Measurements from ENCODE around the gene LILRA5. TPM values are rescaled to one million over a fixed set of nuclear protein-coding genes. Genes with fewer than 3 reads are reported as not detected.

LILRA5 gene
- total and polyA plus RNA-seq, 10 of the 15 experiments (the other 5 are each of a cell fraction or from before 2014, with no cell fraction given): 0.05 to 1.2 (median 0.36) TPM; not detected in 4

GRCh38 chr19:54317965-54318240 is 4.9 kb upstream of the LILRA5 start:
- intact Hi-C loops (cut with micrococcal nuclease; ENCODE audit: unreplicated experiment) (no loop called here), in situ Hi-C loops (cut with MboI) (no loop called here)
- no peaks in the 10 kb centered on the region for H4K20me1 ChIP-seq (ENCODE audit: control insufficient read depth, insufficient read depth)
- no peak for DNase-seq (ENCODE audit: low read depth, low spot score)
- ChIA-PET POLR2A (no interaction called here), RAD21 (ENCODE audit: unreplicated experiment) (no interaction called here), CTCF (interaction anchor here (1.4 to 5.1 kb wide), 3 partner anchors 36 to 73 kb away, joined by 5 to 40 read pairs (median 16); no protein-coding TSS in a partner anchor), SMC1A (ENCODE audit: uncharacterized antibody, unreplicated experiment) (interaction anchor here (1.0 to 1.8 kb wide), 2 partner anchors 72 to 74 kb away, joined by 3 read pairs; no protein-coding TSS in a partner anchor)
- no peak overlapping the region for H2AFZ ChIP-seq (ENCODE audit: control insufficient read depth, low read depth, low read length)
- H3K4me3 ChIP-seq: no peak overlapping the region
- H3K4me2 ChIP-seq (ENCODE audit: control insufficient read depth, insufficient read depth): no peak overlapping the region
- 28% methylated on average over 9 of the region's 9 CpGs for WGBS (ENCODE audit: insufficient coverage, insufficient replicate concordance, low lambda C conversion rate, missing lambda C conversion rate)
- ATAC-seq: no peak
- no peak overlapping the region for H3K9ac ChIP-seq (ENCODE audit: control insufficient read depth, insufficient read depth, low read length)
- FAIRE-seq: no peak
- H3K79me2 ChIP-seq (ENCODE audit: control insufficient read depth, insufficient read depth, low read length): no peaks in the 10 kb centered on the region
- TF ChIP-seq ZNF687 (IDR thresholded peaks at IDR 0.05) (no peak), RFX5 (IDR thresholded peaks at IDR 0.05; ENCODE audit: low read depth, low read length) (no peak), PML (IDR thresholded peaks at IDR 0.05; ENCODE audit: low read length) (no peak), REST (IDR thresholded peaks at IDR 0.05; ENCODE audit: low read depth, low read length) (no peak), CBFB (IDR thresholded peaks at IDR 0.05; ENCODE audit: low read depth) (no peak), SMARCA5 (IDR thresholded peaks at IDR 0.05) (no peak), EP300 (IDR thresholded peaks at IDR 0.05; ENCODE audit: borderline replicate concordance in 1 of 2, control insufficient read depth in 1 of 2, low read depth in 2 of 2, low read length in 2 of 2) (no peak), ZNF384 (IDR thresholded peaks at IDR 0.05; ENCODE audit: borderline replicate concordance, low read depth, low read length) (no peak), SUPT20H (IDR thresholded peaks at IDR 0.05; ENCODE audit: borderline replicate concordance, control insufficient read depth, low read depth, low read length) (no peak), HCFC1 (IDR thresholded peaks at IDR 0.05; ENCODE audit: low read length) (no peak), CHD2 (IDR thresholded peaks at IDR 0.05; ENCODE audit: borderline replicate concordance, low read depth, low read length) (no peak), BCL3 (IDR thresholded peaks at IDR 0.05; ENCODE audit: borderline replicate concordance, insufficient read depth, low read depth, low read length, poor library complexity, severe bottlenecking) (no peak), YY1 (IDR thresholded peaks at IDR 0.05; ENCODE audit: low read depth, low read length) (no peak)
- H3K27ac ChIP-seq (ENCODE audit: control insufficient read depth, insufficient read depth): no peak overlapping the region
- H3K36me3 ChIP-seq (ENCODE audit: control insufficient read depth in 2 of 2, insufficient read depth in 2 of 2, low read length in 1 of 2): no peaks in the 10 kb centered on the region
- no TSS peak for BruUV-seq (replicated peaks)
- H3K9me3 ChIP-seq (replicated peaks; ENCODE audit: control insufficient read depth, insufficient read depth, low read length): no peaks in the 10 kb centered on the region
- no peaks in the 10 kb centered on the region for H3K27me3 ChIP-seq (replicated peaks in 1 of 2; ENCODE audit: control insufficient read depth in 2 of 2, insufficient read depth in 2 of 2, low read length in 1 of 2)
- no peaks in the 10 kb centered on the region for H3K4me1 ChIP-seq (ENCODE audit: control insufficient read depth, insufficient read depth, low read length)
